ENCODE data around the gene IMPACT. TPM values are rescaled to one million over a fixed set of nuclear protein-coding genes. Genes with fewer than 3 reads are reported as not detected.

Gene IMPACT
- total RNA-seq, 2 donors from 2014 or later = 27.8 to 34.8 TPM

DNA sequence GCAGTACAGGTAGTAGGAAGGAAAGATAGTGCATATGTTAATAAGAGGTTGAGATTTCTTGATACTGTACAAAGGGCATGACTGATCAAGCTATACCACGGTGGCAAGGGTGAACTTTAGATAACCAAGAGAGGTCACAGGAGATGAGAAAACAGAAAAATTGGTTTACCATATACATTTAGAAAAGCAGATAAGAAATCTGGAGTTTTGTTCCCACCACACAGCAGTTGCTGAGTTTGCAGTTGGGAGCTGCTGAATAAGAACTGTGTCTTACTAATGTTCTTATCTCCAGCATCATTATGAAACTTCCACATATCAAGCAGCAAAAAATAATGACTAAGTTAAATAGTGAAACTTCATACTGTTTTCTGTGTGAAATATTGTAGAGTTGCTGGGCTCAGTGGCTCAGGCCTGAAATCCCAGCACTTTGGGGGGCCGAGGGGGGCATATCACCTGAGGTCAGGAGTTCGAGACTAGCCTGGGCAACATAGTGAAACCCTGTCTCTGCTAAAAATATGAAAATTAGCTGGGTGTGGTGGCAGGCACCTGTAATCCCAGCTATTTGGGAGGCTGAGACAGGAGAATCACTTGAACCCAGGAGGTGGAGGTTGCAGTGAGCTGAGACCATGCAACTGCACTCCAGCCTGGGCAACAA lies 12.0 kb upstream of the IMPACT start:
- DNase-seq (ENCODE audit: low spot score) = no peak
- intact Hi-C loops (cut with DNase I) = loop anchor here in 1 of 2 donors (10.0 kb wide), 1 partner anchor 60 kb away; no protein-coding TSS in a partner anchor

- intact Hi-C loops (cut with DNase I) = loop anchor here in 1 of 2 donors (10.0 kb wide), 1 partner anchor 63 kb away; no protein-coding TSS in a partner anchor
- DNase-seq (ENCODE audit: low spot score) = no peak
These were observed 9.0 kb upstream of the IMPACT start for GRCh38 chr18:24417480-24417879.

- no peak for DNase-seq (ENCODE audit: low spot score)
- intact Hi-C loops (cut with DNase I) = no loop called here
These were observed 5.9 kb upstream of the IMPACT start for GRCh38 chr18:24420551-24420950.

- intact Hi-C loops (cut with DNase I) = no loop called here
- DNase-seq (ENCODE audit: low spot score) = no peak
These were observed 4.6 kb upstream of the IMPACT start for GRCh38 chr18:24421831-24422230.

- no peak for DNase-seq (ENCODE audit: low spot score)
- intact Hi-C loops (cut with DNase I) = no loop called here
These were observed 435 bp upstream of the IMPACT start for GRCh38 chr18:24426073-24426397.

DNA sequence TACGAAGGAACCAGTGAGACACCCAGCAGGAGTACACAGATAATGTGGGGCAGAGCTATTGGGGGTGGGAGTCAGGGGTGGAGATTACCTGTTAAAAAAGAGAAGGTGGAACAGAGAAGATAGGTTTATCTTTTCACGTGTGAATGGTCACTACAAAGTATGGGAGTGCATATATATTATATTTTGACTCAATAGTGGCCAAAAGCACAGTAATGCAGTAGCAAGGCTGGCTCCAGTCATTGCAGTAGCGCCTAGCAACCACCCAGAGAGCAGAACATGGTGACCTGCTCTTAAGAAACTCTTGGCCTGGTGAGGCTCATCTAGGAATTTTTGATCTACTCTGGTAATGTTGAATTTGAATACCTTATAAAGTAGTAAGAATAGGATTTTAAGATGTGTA lies 1.0 kb downstream of the IMPACT start:
- intact Hi-C loops (cut with DNase I) = no loop called here
- DNase-seq (ENCODE audit: low spot score) = no peak

DNA sequence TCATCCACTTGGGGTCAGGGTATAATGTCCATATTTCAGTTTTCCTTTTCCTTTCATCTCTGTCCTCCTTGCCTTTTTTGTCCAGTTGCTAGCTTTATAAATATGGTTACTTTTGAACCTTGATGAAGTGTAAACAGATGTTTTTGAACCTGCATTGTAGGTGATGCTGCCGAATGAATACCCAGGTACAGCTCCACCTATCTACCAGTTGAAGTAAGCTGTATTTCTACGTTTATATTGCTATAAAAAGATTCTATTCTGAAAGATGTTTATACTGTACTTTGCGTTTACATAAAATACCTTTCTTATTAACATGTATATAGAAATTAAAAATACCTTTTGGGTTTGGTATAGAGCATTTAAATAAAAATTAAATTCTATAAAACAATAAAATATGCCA lies 2.2 kb downstream of the IMPACT start:
- DNase-seq (ENCODE audit: low spot score) = no peak
- intact Hi-C loops (cut with DNase I) = no loop called here

DNA sequence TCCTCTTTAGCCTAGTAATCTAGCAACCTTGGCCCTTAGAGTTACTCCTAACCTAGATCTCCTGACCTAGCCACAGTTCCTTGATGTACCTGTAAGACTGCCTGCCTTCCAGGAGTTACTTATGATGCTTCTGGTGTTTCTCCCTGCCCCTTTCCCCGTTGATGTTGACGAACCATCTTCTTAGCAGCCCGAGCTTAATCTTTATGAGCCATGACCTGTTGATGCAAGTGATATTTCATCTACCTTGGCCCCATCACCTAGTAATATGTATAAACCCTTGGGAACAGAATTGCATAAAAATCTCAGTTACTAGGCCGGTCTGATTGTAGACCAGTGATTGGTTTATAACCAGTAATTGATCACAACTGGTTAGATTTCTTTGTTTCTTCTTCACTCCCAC lies 2.7 kb downstream of the IMPACT start:
- intact Hi-C loops (cut with DNase I) = no loop called here
- no peak for DNase-seq (ENCODE audit: low spot score)

- intact Hi-C loops (cut with DNase I) = no loop called here
- no peak for DNase-seq (ENCODE audit: low spot score)
These were observed 6.1 kb downstream of the IMPACT start for GRCh38 chr18:24432618-24433017.

GRCh38 chr18:24436939-24437338 lies 10.5 kb downstream of the IMPACT start:
- intact Hi-C loops (cut with DNase I) = no loop called here
- no peak for DNase-seq (ENCODE audit: low spot score)

GRCh38 chr18:24443870-24444269 lies 17.4 kb downstream of the IMPACT start:
- intact Hi-C loops (cut with DNase I) = no loop called here
- DNase-seq (ENCODE audit: low spot score) = no peak

GRCh38 chr18:24446453-24446852 lies 20.0 kb downstream of the IMPACT start:
- intact Hi-C loops (cut with DNase I) = no loop called here
- no peak for DNase-seq (ENCODE audit: low spot score)

GRCh38 chr18:24446953-24447538 lies 20.6 kb downstream of the IMPACT start:
- intact Hi-C loops (cut with DNase I) = no loop called here
- no peak for DNase-seq (ENCODE audit: low spot score)

- intact Hi-C loops (cut with DNase I) = no loop called here
- no peak for DNase-seq (ENCODE audit: low spot score)
These were observed 21.5 kb downstream of the IMPACT start for GRCh38 chr18:24447961-24448360.

DNA sequence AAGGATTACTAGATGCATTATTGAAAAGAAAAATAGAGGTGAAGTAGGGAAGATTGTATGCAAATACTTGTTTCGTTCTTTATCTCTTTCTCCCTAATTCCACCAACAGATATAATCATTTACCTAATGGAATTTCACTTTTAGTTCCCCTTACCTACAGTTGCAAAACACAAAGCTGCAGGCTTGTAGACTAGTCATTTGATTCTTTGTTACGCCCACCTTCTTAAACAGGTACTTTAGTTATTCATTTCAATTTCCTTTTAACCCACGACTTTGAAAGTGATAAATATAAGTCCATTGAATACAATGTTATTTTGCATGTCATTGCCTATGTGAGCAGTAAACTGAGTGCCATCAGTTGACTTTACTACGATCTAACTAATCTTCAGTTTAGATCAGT lies 30.1 kb downstream of the IMPACT start:
- DNase-seq (ENCODE audit: low spot score) = no peak
- intact Hi-C loops (cut with DNase I) = no loop called here

DNA sequence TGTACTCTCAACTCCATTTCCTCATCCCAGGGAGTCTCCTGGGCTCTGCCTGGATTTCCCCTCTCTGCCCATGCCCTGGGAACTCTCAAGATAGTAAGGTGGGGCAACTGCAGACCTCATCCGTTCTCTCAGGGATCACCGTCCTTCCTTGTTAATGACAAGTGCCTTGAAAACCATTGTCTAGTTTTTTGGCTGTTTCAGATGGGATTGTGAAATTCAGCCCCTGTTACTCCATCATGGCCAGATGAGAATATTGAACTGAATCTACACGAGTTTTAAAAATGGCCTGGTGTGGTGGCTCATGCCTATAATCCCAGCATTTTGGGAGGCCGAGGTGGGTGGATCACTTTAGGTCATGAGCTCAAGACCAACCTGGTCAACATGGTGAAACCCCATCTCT lies 33.3 kb downstream of the IMPACT start:
- intact Hi-C loops (cut with DNase I) = no loop called here
- no peak for DNase-seq (ENCODE audit: low spot score)

DNA sequence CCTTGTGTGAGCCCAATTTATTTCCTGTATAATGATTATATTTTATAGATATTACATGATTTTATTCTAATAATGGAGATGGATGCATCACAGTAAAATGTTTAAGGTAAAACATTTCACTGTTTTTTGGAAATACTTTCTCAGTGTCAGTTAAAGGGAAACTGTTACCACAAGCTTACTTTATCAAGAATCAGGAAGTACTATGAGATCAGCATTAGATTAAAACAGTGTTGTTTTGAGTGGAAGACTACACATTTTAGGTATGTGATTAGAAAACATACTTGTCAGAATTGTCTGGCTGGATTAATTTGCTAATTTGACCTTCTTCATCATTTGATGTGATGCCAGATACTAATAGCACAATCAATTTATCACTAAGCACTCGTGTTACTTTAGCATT lies 33.9 kb downstream of the IMPACT start, which contains the start of gene HRH4:
Gene HRH4, plus strand, starts transcription at position 250 of the 400 bp plus-strand sequence. Its CDS starts 92 bp downstream, at position 342.
- intact Hi-C loops (cut with DNase I) = no loop called here
- no peak for DNase-seq (ENCODE audit: low spot score)

GRCh38 chr18:24461996-24462395 lies 35.5 kb downstream of the IMPACT start:
- DNase-seq (ENCODE audit: low spot score) = no peak
- intact Hi-C loops (cut with DNase I) = no loop called here

- DNase-seq (ENCODE audit: low spot score) = no peak
- intact Hi-C loops (cut with DNase I) = no loop called here
These were observed 36.6 kb downstream of the IMPACT start for GRCh38 chr18:24462838-24463775.

GRCh38 chr18:24465486-24465885 lies 39.0 kb downstream of the IMPACT start:
- intact Hi-C loops (cut with DNase I) = no loop called here
- no peak for DNase-seq (ENCODE audit: low spot score)

Measured in posterior vena cava (tissue), 2 donors.